CD4-positive, alpha-beta T cell treated with Interleukin-15 for 4 hours (primary cell): ENCODE measurements around the gene PKIG.

Experiments used
- DNase-seq: peaks from one replicate; pipeline ENCODE4 v3.0.0-alpha.2; 2020; ENCODE audit warnings: low spot score

The PKIG gene

DNA sequence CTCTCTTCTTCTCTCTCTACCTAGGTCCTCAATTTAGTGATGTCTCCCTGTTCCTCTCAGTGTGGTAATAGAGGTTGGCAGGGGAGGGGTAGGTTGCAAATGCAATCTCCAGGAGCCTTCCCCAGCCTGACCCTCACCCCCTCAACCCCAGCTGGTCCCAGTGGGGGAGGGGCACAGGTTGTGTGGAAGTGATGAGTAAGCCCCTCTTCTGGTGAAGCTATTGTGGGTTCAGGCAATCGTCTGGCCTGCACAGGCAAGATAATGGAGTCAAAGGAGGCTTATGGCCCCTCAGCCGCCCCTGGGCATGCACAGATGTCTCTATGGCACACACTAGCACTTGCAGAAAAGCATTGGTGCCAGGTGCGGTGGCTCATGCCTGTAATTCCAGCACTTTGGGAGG is 79.9 kb downstream of the PKIG start:
- no peak for DNase-seq

DNA sequence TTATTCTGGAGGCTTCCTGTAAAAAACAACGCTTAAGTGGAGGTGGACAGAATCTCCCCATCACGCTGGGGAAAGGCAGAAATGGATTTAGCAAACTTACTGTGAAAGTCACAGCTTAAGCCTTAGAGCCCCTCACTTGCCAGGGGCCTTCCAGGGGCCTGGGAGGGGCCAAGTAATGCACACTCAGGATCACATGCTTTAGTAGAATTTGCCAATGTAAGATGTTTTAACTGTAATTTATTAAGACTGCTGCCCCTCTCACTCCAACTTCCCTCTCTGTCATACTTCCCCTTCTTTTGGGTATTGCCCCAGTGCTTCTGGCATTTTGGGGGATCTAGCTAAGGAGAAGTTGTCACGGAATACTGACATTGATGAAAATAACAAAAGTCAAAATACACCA is 81.8 kb downstream of the PKIG start:
- no peak for DNase-seq

DNA sequence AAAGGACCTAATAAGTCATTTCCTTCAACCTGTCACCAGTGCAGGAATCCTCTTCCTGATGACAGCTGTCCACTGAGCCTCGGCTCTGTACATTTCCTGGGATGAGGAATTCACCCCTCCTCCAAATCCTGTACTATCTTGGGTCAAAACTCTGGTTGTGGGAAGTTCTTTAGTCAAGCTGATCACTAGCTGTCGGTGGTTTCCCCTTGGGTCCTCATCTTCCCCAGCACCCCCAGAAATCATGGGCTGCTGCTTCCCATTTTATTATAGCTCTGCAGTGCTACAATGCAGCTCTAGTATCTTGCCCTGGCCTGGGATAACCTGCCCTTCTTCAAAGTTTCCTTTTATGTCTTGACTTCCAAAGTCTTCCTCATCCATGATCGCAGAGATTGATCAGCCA is 83.7 kb downstream of the PKIG start:
- no peak for DNase-seq
